IMR-90 (cell line): ENCODE results near the gene RTN4RL2.

Experiments
- CEBPB ChIP-seq: IDR thresholded peaks from 2 replicates; pipeline ENCODE4 v1.6.1; 2012; ENCODE audit warnings: low read depth, low read length, improper control_type of control experiment
- CTCF ChIP-seq: conservative IDR thresholded peaks from 2 replicates; pipeline ENCODE4 v1.5.1; 2012; ENCODE audit warnings: mild to moderate bottlenecking, low read depth, low read length, improper control_type of control experiment
- ELK1 ChIP-seq: fragments of 150-350 bp; IDR thresholded peaks from 2 replicates; pipeline ENCODE4 v1.6.1; 2016; ENCODE audit warnings: low read depth, mild to moderate bottlenecking, low read length, moderate library complexity, borderline replicate concordance
- MAFK ChIP-seq: IDR thresholded peaks from 2 replicates; pipeline ENCODE4 v1.6.1; 2012; ENCODE audit warnings: low read depth, low read length, improper control_type of control experiment
- MAZ ChIP-seq: IDR thresholded peaks from 2 replicates; pipeline ENCODE4 v1.6.1; 2012; ENCODE audit warnings: low read depth, mild to moderate bottlenecking, low read length, improper control_type of control experiment, moderate library complexity, borderline replicate concordance
- MXI1 ChIP-seq: IDR thresholded peaks from 2 replicates; pipeline ENCODE4 v1.6.1; 2012; ENCODE audit warnings: low read depth, mild to moderate bottlenecking, low read length, moderate library complexity, borderline replicate concordance
- POLR2A ChIP-seq: IDR thresholded peaks from 2 replicates; pipeline ENCODE4 v1.6.1; 2012; ENCODE audit warnings: mild to moderate bottlenecking, low read depth, low read length
- RCOR1 ChIP-seq: IDR thresholded peaks from 2 replicates; pipeline ENCODE4 v1.6.1; 2012; ENCODE audit warnings: mild to moderate bottlenecking, low read length, improper control_type of control experiment; ENCODE audit not compliant: insufficient replicate concordance
- RFX5 ChIP-seq: IDR thresholded peaks from 2 replicates; pipeline ENCODE4 v1.8.0; 2012; ENCODE audit warnings: low read depth, mild to moderate bottlenecking, low read length, moderate library complexity
- TF ChIP-seq, protein P1 (sequence below): fragments of 150-350 bp; IDR thresholded peaks from 2 replicates; pipeline ENCODE4 v1.6.1; 2017; ENCODE audit warnings: mild to moderate bottlenecking, antibody characterized with exemption, low read length, low read depth

DNA sequence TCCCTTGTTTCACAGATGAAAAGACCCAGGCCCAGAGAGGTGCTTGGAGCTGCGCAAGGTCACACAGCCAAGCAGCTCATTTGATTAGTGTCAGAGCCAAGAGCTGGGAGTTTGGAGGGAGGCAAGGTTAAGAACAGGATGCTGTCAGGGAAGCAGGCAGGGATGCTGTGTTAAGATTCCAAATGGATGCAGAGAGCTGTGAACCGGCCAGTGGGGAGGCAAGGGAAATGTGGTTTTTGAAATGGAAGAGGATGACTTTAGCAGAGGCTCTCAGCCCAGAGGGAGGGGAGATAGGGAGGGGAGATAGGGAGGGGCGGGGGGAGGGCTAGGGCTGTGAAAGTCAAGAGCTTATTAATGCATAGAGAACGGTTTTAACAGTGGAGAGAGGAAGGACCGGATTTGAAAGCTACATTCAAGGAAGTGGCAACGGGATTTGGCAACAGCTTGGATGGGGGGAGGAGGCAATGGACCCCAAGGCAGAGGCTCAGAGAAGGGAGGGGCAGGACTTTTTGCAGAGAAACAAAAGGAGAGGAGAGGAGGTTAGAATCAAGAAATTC, 13.0 kb downstream of the RTN4RL2 start:
- TF ChIP-seq CTCF (no peak), MXI1 (no peak), MAZ (no peak), ELK1 (no peak), CEBPB (no peak), RFX5 (no peak), POLR2A (no peak), RCOR1 (no peak), MAFK (no peak)
- TF ChIP-seq, protein P1, sequence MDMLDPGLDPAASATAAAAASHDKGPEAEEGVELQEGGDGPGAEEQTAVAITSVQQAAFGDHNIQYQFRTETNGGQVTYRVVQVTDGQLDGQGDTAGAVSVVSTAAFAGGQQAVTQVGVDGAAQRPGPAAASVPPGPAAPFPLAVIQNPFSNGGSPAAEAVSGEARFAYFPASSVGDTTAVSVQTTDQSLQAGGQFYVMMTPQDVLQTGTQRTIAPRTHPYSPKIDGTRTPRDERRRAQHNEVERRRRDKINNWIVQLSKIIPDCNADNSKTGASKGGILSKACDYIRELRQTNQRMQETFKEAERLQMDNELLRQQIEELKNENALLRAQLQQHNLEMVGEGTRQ, result no peak
